HG02759 (cell line): Measurements from ENCODE around the gene CYFIP2.

ENCODE experiments used
- ATAC-seq: cut with Tn5 transposase; IDR thresholded peaks from one replicate; pipeline ENCODE4 v1.9.1; 2021; ENCODE audit warnings: mild to moderate bottlenecking, moderate library complexity; ENCODE audit not compliant: unreplicated experiment

The CYFIP2 gene

DNA sequence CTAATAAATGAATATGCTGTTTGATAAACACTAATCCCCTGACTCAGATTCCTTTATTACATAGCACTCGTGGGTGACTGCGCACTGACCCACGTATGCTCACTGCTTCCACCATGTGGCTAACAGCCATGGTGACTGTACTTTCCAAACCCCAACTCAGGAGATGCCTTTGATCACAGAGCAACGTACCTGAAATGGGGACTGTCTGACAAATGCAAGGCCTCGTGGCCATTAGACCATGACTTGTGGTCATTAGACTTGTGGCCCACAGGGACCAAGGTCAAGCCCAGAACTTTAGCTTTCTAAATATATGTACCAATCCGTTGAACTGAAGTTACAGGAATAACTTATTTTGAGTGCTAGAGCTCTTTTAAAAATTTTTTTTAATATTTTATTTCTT lies 46.6 kb downstream of the CYFIP2 start:
- ATAC-seq, result peak; percentile 80

DNA sequence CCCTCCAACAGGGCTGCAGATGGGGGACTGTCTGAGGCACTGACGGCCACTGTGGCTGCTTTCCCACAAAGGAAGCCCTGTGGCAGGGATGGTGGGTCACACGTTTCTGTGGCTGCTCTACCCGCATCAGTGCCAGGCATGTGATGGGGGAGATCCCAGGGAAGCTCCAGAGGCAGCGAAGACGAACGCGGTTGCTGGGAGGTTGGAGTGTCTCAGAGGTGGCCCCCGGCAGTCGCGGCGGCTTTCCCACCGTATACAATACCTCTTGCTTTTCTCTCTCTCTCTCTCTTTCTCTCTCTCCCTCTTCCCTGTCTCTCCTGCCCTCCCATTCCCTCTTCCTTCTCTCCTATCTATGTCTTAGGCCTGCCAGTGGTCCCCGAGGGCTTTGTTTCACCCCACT lies 56.7 kb downstream of the CYFIP2 start:
- ATAC-seq, result no peak

GRCh38 chr5:157323107-157323706 lies 57.3 kb downstream of the CYFIP2 start:
- ATAC-seq, result no peak

DNA sequence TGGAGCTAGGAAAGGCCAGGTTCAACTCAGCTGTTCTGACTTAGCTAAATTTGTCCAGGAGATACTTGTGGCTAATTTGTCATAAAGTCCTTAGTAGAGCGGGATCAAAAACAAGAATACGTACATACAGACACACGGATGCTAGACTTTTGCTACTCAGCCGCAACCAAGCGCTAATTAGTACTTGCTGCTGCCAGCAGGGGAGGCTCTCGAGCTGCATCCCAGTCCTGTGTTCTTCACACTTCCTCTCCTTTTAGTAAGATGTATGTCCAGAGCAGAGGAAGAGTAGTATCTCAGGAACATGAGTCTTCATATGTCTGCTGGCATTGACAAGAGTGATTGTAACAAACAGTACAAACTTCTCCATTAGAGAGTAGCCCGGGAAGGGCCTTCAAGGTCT lies 58.3 kb downstream of the CYFIP2 start:
- ATAC-seq, result no peak

GRCh38 chr5:157326440-157327005 lies 60.6 kb downstream of the CYFIP2 start:
- ATAC-seq, result no peak

DNA sequence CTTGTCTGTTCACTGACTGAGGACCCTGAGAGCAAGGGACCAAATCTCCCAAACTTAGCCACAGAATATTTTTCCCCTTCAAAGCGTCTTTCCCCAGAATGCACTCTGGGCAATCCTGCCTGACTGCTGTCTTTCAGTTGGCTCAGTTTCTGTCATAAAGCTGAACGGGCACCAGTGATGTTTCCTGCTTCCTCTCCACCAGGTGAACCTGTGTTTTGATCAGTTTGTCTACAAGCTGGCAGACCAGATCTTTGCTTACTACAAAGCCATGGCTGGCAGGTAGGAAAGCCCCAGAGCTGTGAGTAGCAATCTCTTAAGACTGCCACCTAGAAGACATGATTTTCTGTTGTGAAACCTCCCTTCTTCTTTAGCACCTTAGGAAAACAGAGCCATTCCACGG lies 61.8 kb downstream of the CYFIP2 start:
- ATAC-seq, result no peak

- peak; percentile 97 for ATAC-seq
Observed at GRCh38 chr5:157328277-157328912, 62.5 kb downstream of the CYFIP2 start.

DNA sequence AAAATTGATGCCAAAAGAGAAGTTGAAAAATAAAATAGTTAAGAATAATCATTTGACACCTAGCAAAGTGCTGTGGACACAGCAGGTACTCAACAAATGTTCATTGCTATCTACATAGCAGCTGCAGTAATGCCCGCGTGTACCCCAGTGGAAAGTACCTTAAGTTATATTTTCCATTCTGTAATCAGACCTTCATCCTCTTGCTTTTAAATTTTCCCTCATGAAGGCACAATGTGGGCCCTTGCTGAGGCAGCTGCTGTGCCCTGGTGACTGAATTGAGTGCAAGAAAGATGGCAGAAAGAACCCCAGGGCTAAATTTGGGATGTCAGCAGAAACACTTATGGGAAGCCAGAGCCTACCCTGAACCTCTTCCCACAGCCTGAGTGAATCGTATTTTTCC lies 65.9 kb downstream of the CYFIP2 start:
- no peak for ATAC-seq

- no peak for ATAC-seq
Observed at GRCh38 chr5:157335534-157336422, 69.9 kb downstream of the CYFIP2 start.

DNA sequence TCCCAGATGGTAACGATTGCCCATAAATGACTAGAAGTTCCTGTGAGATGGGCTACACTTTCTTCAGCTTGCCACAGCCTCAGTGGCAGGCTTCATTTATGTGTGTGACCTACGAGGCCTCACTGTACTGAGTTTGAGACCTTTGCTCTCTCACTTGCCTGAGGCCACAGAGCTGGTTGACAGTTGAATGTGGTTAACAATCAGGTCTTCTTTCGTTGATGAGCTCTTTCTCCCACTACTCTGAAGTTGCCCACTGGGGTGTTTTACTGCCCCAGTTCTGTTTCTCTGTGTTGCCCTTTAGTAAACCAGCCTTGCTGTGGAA lies 70.5 kb downstream of the CYFIP2 start:
- ATAC-seq, result no peak

DNA sequence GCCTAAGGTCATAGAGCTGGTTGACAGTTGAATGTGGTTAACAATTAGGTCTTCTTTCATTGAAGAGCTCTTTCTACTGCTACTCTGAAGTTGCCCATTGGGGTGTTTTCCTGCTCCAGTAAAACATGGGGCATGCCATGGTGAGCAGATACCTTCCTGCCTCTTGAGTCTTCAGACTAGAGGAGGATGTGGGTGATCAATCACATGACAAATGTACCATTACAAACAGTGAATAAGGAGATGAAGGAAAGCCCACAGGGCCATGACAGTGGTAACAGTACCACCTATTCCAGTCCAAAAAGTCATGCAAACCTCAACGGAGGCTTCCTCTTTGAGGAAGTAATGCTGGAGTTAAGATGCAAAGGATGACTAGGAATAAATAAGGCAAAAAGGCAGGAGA lies 73.5 kb downstream of the CYFIP2 start:
- ATAC-seq, result no peak

DNA sequence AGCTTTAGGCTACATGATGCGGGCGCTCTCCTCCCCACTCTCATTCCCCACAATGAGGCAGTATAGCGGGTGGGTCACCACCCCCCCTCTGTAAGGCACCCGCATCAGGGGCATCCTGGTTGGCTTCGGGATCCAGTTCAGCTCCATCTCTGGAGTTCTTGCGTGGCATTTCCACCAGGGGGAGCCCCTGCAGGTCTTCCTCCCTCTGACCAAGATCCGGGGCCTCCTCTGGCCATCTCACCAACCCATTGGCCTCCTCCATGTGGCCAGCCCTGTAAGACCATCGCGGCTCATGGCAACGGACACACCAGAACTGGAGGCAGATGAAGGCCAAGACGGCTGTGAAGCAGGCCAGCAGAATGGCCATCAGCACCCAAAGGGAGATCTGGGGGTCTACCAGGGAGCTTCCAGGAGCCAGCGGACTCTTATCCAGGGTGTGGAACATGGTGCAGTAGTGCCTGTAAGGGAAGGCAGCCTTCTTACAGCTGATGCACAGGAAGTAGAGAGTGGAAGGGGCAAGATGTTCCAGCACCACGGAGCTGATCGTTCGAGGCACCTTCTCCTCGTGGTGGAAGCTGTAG lies 77.0 kb downstream of the CYFIP2 start:
- peak; percentile 45 for ATAC-seq

GRCh38 chr5:157343842-157344790 lies 78.2 kb downstream of the CYFIP2 start:
- ATAC-seq, result no peak

GRCh38 chr5:157345067-157345466 lies 79.1 kb downstream of the CYFIP2 start:
- ATAC-seq, result no peak

DNA sequence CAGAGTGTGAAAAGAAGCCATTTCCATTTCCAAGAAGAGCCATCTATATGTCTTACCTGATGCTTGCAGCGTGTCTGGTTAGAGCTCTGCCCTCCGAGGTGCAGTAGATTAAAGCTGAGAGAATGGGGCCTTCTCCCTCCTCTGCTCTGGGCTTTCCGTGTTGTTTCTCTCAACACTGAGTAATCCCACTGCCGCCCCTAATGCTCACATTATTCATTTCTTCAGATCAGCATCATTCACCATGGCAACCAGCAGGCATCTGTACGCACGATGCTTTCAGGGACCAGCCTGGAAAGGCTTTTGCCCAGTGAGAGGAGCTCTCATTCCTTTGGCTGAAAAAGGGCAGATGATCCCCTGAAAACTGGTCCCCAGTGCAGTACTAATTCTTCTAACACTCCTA lies 79.6 kb downstream of the CYFIP2 start:
- no peak for ATAC-seq

- ATAC-seq, result no peak
Observed at GRCh38 chr5:157347301-157348048, 81.6 kb downstream of the CYFIP2 start.

DNA sequence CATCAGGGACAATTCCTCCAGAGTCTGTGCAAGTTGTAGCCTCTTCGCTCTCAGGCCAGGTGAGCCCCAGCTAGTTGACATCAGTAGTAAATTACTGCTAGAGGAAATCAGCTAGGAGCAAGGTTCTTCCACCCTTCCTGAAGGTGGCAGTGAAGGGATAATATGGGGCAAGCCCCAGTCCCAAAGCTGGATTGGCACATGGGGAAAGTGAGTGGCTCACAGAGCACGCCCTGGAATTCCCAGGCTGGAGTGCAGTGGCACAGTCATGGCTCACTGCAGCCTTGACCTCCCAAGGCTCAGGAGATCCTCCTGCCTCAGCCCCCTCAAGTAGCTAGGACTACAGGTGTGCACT lies 82.1 kb downstream of the CYFIP2 start:
- no peak for ATAC-seq

DNA sequence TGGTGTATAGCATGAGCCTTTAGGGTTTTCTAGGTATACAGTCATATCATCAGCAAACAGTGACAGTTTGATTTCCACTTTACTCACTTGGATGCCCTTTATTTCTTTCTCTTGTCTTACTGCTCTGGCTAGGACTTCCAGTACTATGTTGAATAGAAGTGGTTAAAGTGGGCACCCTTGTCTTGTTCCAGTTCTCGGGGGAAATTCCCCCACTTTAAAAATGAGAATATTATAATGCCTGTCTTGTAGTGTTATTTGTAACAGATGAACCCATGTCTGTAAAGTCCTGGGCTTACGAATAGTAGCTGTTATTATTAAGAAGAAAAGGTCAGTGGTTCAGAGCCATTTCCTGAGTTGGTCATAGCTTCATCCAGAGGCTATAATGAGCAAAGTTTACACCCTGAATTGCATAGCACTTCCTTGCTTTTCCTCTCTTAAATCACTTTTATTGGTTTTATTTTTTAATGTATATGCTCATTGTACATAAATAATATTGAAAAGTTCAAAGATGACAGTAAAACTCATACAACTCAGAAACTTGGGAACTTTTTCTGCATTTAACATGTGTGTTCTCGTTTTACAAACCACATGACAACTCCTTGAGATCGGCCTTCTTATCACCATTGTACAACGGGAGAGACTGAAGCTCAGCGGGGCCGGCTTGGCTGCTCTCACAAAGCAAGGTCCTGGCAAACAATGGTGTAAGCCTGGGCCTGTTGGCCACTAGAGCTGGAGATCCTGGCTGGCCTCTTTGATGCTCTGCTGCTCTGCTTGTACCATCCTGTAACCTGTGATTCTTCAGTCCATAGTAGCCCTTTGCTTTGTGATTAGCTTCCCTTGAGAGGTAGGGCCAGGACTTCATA lies 85.2 kb downstream of the CYFIP2 start:
- peak; percentile 86 for ATAC-seq

GRCh38 chr5:157351802-157352092 lies 85.8 kb downstream of the CYFIP2 start:
- ATAC-seq, result peak; percentile 11
